Activated CD4-positive, alpha-beta memory T cell treated with anti-CD3 and anti-CD28 coated beads, Interleukin-2, amount 10 ng/mL, durations not matched to agents 7 days and 5 days (primary cell): Measurements from ENCODE around the gene TNFSF9. TPM values are rescaled to one million over a fixed set of nuclear protein-coding genes. Genes with fewer than 3 reads are reported as not detected.
"Not testable (repeated sequence)": the region's sequence is repeated elsewhere in the genome, so short reads cannot be mapped to it uniquely, and the experiment has no call there.

Experiments used
- CTCF ChIA-PET: fragments of 350-600 bp; sonication (Branson Sonifier 250); formaldehyde crosslinking; loops from one replicate; lab custom pipeline; 2021; ENCODE audit warnings: antibody characterized with exemption, inconsistent platforms; lab: Charles Lee
- POLR2A ChIA-PET: fragments of 350-600 bp; sonication (Branson Sonifier 250); formaldehyde crosslinking; loops from one replicate; lab custom pipeline; 2021; ENCODE audit warnings: antibody characterized with exemption; lab: Charles Lee
- DNase-seq: peaks from one replicate; pipeline ENCODE4 v3.0.0-alpha.2; 2020
- H3K27ac Mint-ChIP-seq: one replicate; pipeline ENCODE4 v1.8.0; 2021; ENCODE audit warnings: mild to moderate bottlenecking, mixed read lengths
- H3K27me3 Mint-ChIP-seq: one replicate; pipeline ENCODE4 v1.8.0; 2021; ENCODE audit warnings: mixed read lengths
- H3K36me3 Mint-ChIP-seq: one replicate; pipeline ENCODE4 v1.8.0; 2021; ENCODE audit warnings: low read depth, mixed read lengths
- H3K4me1 Mint-ChIP-seq: one replicate; pipeline ENCODE4 v1.8.0; 2021; ENCODE audit warnings: mixed read lengths
- H3K4me3 Mint-ChIP-seq: one replicate; pipeline ENCODE4 v1.8.0; 2021; ENCODE audit warnings: mild to moderate bottlenecking, mixed read lengths
- H3K9me3 Mint-ChIP-seq: one replicate; pipeline ENCODE4 v1.8.0; 2021; ENCODE audit warnings: mixed read lengths
- total RNA-seq, 2 experiments: library from RNA; stranded (reverse); gene quantifications; one replicate each; pipeline ENCODE4 v1.2.3, GENCODE V29; 2021

The TNFSF9 gene
- total RNA-seq, 2 experiments from 2014 or later, result 5.7 to 5.8 TPM

- H3K9me3 Mint-ChIP-seq, result no peaks in the 10 kb centered on the region
- POLR2A ChIA-PET, result no interaction called here
These were observed 10.3 kb downstream of the TNFSF9 start for GRCh38 chr19:6540918-6541689.

GRCh38 chr19:6543866-6544347, 13.1 kb downstream of the TNFSF9 start:
- Mint-ChIP-seq H3K4me3 (no peak overlapping the region), H3K27me3 (peaks cover 9% of the 10 kb centered on the region), H3K4me1 (peaks cover 14% of the 10 kb centered on the region), H3K9me3 (no peaks in the 10 kb centered on the region), H3K36me3 (no peaks in the 10 kb centered on the region), H3K27ac (no peak overlapping the region)
- DNase-seq, result no peak
- ChIA-PET POLR2A (interaction anchor here (0.6 kb wide), 1 partner anchor 28 kb away, joined by 3 read pairs; no protein-coding TSS in a partner anchor), CTCF (no interaction called here)

More at GRCh38 chr19:6540918-6541689, 10.3 kb downstream of the TNFSF9 start:
- peaks cover under 1% of the 10 kb centered on the region for H3K36me3 Mint-ChIP-seq
- peaks cover 31% of the 10 kb centered on the region for H3K4me1 Mint-ChIP-seq
- DNase-seq, result no peak
- H3K4me3 Mint-ChIP-seq, result no peak overlapping the region
- peaks cover 4% of the 10 kb centered on the region for H3K27me3 Mint-ChIP-seq
- no peak overlapping the region for H3K27ac Mint-ChIP-seq
- CTCF ChIA-PET, result interaction anchor here (0.7 to 1.2 kb wide), 2 partner anchors 9 to 91 kb away, joined by 3 to 5 read pairs; no protein-coding TSS in a partner anchor

GRCh38 chr19:6550679-6551078, 19.9 kb downstream of the TNFSF9 start:
- not testable (repeated sequence) for H3K9me3 Mint-ChIP-seq, H3K27ac Mint-ChIP-seq, H3K27me3 Mint-ChIP-seq, H3K4me3 Mint-ChIP-seq, DNase-seq, H3K36me3 Mint-ChIP-seq
- ChIA-PET CTCF (interaction anchor here (0.6 to 2.0 kb wide), 4 partner anchors 13 to 848 kb away, joined by 4 to 11 read pairs (median 4); partner anchors contain the start of gene VAV1), POLR2A (interaction anchor here (0.8 kb wide), 1 partner anchor 20 kb away, joined by 3 read pairs; the partner anchor contains the start of gene TNFSF9)
- H3K4me1 Mint-ChIP-seq, result peaks cover 21% of the 10 kb centered on the region

DNA sequence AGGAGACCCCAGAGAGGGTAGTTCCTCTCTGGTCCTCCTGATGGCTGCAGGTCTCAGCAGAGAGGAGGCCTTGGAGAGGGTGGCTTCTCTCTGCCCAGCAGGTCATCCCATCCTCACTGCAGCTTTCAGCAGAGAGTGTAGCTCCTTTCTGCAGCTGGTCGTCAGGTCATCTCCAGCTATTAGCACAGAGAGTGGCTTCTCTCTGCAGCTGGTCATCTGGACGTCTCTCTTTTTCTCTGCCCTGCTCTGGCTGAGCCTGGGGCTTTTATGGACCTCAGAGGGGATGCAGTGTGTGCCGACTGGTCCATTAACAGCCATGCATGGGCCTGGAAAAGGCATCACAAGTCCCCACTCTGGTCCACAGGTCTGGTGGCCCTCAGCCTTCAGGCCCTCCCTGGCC, 20.3 kb downstream of the TNFSF9 start:
- Mint-ChIP-seq H3K9me3 (no peaks in the 10 kb centered on the region), H3K4me3 (no peak overlapping the region), H3K27ac (no peak overlapping the region), H3K36me3 (no peaks in the 10 kb centered on the region), H3K4me1 (peaks cover 21% of the 10 kb centered on the region), H3K27me3 (peaks cover 5% of the 10 kb centered on the region)
- ChIA-PET POLR2A (interaction anchor here (0.8 kb wide), 1 partner anchor 20 kb away, joined by 3 read pairs; the partner anchor contains the start of gene TNFSF9), CTCF (interaction anchor here (0.6 to 2.0 kb wide), 4 partner anchors 12 to 222 kb away, joined by 3 to 11 read pairs (median 4); partner anchors contain the start of gene VAV1)
- no peak for DNase-seq

GRCh38 chr19:6551607-6552450, 21.0 kb downstream of the TNFSF9 start:
- DNase-seq, result peak; percentile 79
- CTCF ChIA-PET, result interaction anchor here (0.7 to 2.0 kb wide), 15 partner anchors 9 to 249 kb away, joined by 3 to 11 read pairs (median 3); no protein-coding TSS in a partner anchor
- POLR2A ChIA-PET, result interaction anchor here (0.7 to 1.1 kb wide), 5 partner anchors 16 to 221 kb away, joined by 3 read pairs; partner anchors contain the start of genes TUBB4A and VAV1
- Mint-ChIP-seq H3K27ac (no peak overlapping the region), H3K9me3 (no peaks in the 10 kb centered on the region), H3K4me1 (peaks cover 22% of the 10 kb centered on the region), H3K36me3 (no peaks in the 10 kb centered on the region), H3K4me3 (no peak overlapping the region), H3K27me3 (peaks cover 4% of the 10 kb centered on the region)

DNA sequence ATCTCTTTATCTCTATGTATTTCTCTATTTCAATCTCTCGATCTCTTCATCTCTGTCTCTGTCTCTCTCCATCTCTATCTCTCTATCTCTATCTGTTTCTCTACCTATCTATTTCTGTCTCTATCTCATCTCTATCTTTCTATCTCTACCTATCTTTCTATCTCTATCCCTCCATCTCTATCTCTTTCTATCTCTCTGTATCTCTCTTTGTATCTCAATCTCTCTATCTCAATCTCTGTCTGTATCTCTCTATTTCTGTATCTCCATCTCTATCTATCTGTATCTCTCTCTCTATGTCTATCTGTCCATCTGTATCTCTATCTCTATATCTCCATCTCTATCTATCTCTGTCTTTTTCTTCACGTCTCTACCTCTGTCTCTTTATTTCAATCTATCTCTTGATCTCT, 25.2 kb downstream of the TNFSF9 start:
- H3K27me3 Mint-ChIP-seq, result peaks cover 2% of the 10 kb centered on the region
- no peaks in the 10 kb centered on the region for H3K9me3 Mint-ChIP-seq
- H3K36me3 Mint-ChIP-seq, result no peaks in the 10 kb centered on the region
- POLR2A ChIA-PET, result no interaction called here
- CTCF ChIA-PET, result no interaction called here
- H3K4me3 Mint-ChIP-seq, result no peak overlapping the region
- peaks cover 21% of the 10 kb centered on the region for H3K4me1 Mint-ChIP-seq
- no peak overlapping the region for H3K27ac Mint-ChIP-seq
- no peak for DNase-seq

DNA sequence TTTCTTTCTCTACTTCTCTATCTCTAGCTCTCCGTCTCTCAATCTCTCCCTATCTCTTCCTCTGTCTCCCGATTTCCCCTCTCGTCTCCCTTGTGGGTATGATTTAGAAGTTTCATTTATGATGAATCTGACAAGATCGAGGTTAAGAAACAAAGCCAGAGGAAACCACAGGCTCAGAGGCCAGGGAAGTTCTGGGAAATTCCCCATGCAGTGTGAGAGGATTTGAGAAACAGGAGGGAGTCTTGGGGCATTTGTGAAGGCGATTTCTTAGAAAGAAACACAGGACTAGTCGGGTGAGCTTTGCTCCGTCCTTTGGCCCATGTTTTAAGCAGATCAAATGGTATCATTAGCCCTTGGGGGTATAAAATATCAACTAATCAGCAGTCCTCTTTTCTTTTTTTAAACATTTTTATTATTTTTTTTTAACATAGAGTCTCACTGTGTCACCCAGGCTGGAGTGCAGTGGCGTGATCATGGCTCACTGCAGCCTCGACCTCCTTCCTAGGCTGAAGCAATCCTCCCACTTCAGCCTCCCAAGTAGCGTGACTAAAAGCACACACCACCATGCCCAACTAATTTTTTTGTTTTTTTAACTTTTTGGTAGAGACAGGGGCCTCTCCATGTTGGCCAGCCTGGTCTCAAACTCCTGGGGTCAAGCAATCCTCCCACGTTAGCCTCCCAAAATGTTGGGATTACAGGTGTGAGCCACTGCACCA, 25.8 kb downstream of the TNFSF9 start:
- no peak overlapping the region for H3K4me3 Mint-ChIP-seq
- H3K36me3 Mint-ChIP-seq, result no peaks in the 10 kb centered on the region
- POLR2A ChIA-PET, result no interaction called here
- no peak for DNase-seq
- H3K27ac Mint-ChIP-seq, result no peak overlapping the region
- H3K4me1 Mint-ChIP-seq, result peaks cover 21% of the 10 kb centered on the region
- CTCF ChIA-PET, result no interaction called here
- H3K27me3 Mint-ChIP-seq, result peaks cover 3% of the 10 kb centered on the region
- H3K9me3 Mint-ChIP-seq, result no peaks in the 10 kb centered on the region

- DNase-seq, H3K36me3 Mint-ChIP-seq, H3K27ac Mint-ChIP-seq, H3K4me1 Mint-ChIP-seq, H3K4me3 Mint-ChIP-seq, H3K9me3 Mint-ChIP-seq, POLR2A ChIA-PET: not testable (repeated sequence)
- peaks cover 24% of the 10 kb centered on the region for H3K27me3 Mint-ChIP-seq
- CTCF ChIA-PET, result interaction anchor here (1.1 to 1.3 kb wide), 2 partner anchors 11 to 175 kb away, joined by 3 read pairs; partner anchors contain the start of gene GPR108
These were observed 31.6 kb downstream of the TNFSF9 start for GRCh38 chr19:6562437-6562836.

- Mint-ChIP-seq H3K27ac (no peak overlapping the region), H3K4me3 (no peak overlapping the region), H3K36me3 (no peaks in the 10 kb centered on the region), H3K27me3 (peaks cover 32% of the 10 kb centered on the region), H3K9me3 (peaks cover 8% of the 10 kb centered on the region), H3K4me1 (no peaks in the 10 kb centered on the region)
- CTCF ChIA-PET, result no interaction called here
- DNase-seq, result no peak
- POLR2A ChIA-PET, result interaction anchor here (0.6 to 1.3 kb wide), 3 partner anchors 13 to 29 kb away, joined by 3 read pairs; no protein-coding TSS in a partner anchor
These were observed 33.6 kb downstream of the TNFSF9 start for GRCh38 chr19:6564393-6564792.

DNA sequence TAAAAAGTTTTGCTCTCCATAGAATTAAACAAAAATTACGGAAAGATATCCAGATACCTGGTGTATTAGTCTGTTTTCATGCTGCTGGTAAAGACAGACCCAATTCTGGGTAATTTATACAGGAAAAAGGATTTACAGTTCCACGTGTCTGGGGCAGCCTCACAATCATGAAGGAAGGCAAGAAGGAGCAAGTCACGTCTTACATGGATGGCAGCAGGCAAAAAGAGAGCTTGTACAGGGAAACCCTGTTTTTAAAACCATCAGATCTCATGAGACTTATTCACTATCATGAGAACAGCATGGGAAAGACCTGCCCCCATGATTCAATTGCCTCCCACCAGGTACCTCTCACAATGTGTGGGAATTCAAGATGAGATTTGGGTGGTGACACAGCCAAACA, 35.9 kb downstream of the TNFSF9 start:
- CTCF ChIA-PET, result interaction anchor here (2.0 kb wide), 1 partner anchor 15 kb away, joined by 11 read pairs; no protein-coding TSS in a partner anchor
- not testable (repeated sequence) for H3K4me1 Mint-ChIP-seq, H3K4me3 Mint-ChIP-seq, DNase-seq, H3K27ac Mint-ChIP-seq, H3K36me3 Mint-ChIP-seq
- POLR2A ChIA-PET, result interaction anchor here (2.0 kb wide), 1 partner anchor 11 kb away, joined by 6 read pairs; no protein-coding TSS in a partner anchor
- peaks cover 41% of the 10 kb centered on the region for H3K27me3 Mint-ChIP-seq
- peaks cover 12% of the 10 kb centered on the region for H3K9me3 Mint-ChIP-seq

- DNase-seq, result no peak
- Mint-ChIP-seq H3K4me3 (no peak overlapping the region), H3K27ac (no peak overlapping the region), H3K9me3 (peaks cover 12% of the 10 kb centered on the region), H3K4me1 (no peaks in the 10 kb centered on the region), H3K36me3 (no peaks in the 10 kb centered on the region), H3K27me3 (peaks cover 39% of the 10 kb centered on the region)
- POLR2A ChIA-PET, result interaction anchor here (2.0 kb wide), 1 partner anchor 10 kb away, joined by 6 read pairs; no protein-coding TSS in a partner anchor
- CTCF ChIA-PET, result interaction anchor here (0.7 to 2.0 kb wide), 2 partner anchors 10 to 16 kb away, joined by 3 to 11 read pairs; no protein-coding TSS in a partner anchor
These were observed 37.2 kb downstream of the TNFSF9 start for GRCh38 chr19:6568010-6568526.
